DMS53 (cell line): ENCODE results near the gene NCLN.
"Not testable (repeated sequence)": the region's sequence is repeated elsewhere in the genome, so short reads cannot be mapped to it uniquely, and the experiment has no call there.

Experiments used
- DNase-seq: peaks from one replicate; lab custom pipeline; 2025; lab: John Stamatoyannopoulos, UW

NCLN gene

DNA sequence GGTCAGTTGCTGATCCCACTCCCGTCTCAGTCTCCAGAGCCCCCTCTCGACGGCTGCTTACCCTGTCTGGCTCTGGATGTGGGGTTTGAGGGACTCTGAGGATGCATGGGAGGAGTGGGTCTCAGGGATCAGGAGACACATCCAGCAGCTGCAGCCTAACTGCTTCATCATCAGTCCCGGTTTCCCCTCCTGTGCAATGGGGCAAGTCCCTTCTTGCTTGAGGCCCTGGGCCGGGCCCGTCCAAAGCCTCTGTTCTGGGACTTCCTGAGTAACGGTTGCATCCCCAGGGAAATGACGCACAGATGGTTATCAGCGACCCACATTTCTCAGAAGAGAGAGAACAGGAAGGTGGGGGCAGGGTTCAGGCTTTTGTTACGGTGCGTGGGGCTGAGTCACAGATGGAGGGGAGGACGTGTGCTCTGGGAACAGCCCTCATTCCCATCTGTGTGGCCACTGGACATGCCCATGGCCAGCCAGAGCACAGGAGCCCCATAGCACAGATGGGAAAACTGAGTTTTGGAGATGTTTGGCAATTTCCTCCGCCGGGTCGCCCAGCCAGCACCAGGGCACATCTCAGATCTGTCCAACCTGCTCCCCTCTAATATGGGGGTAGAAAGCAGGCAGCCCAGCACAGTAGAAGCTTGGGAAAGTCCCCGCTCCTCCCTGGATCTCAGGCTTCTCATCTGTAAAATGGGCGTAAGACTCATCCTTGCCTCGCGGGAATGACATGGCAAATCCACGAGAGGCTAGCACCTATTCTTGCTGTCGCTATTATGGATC, 30.6 kb upstream of the NCLN start:
- DNase-seq: no peak

DNA sequence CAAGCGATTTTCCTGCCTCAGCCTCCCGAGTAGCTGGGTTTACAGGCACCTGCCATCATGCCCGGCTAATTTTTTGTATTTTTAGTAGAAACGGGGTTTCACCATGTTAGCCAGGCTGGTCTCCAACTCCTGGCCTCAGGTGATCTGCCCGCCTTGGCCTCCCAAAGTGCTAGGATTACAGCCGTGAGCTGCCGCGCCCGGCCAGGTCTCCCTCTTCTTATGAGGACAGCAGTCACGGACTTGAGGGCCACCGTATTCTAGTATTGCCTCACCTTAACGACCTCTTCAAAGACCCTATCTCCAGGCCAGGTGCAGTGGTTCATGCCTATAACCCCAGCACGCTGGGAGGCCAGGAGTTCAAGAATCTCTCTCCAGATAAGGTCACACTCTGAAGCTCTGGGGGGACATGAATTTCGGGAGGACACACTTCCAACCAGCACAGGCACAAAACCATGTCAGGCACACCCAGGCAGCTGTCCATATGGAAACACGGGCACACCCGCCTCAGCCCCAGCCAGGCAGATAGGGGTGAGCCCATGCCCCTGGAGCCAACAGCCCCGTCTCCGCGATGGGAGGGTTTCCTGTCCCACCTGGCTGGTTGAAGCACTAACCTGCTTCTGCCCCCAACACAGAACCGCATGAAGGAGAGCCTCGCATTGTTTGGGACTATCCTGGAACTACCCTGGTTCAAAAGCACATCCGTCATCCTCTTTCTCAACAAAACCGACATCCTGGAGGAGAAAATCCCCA, 28.5 kb upstream of the NCLN start:
- no peak for DNase-seq

DNA sequence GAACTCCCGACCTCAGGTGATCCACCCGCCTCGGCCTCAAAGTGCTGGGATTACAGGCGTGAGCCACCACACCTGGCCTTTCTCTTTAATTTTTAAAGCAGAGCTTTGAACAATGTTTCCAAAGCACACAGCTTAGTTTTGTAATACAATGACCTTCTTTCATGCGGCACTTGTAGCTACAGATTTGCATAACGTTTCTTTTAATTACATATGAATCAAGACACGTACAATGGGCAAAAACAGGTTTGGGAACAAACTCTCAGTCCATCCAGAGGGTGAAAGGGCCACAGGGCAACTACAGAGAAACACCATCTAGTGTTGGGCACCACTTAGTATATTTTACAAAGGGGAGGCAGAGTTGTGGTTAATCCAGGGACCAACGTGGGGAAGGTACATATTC, 26.2 kb upstream of the NCLN start:
- no peak for DNase-seq

DNA sequence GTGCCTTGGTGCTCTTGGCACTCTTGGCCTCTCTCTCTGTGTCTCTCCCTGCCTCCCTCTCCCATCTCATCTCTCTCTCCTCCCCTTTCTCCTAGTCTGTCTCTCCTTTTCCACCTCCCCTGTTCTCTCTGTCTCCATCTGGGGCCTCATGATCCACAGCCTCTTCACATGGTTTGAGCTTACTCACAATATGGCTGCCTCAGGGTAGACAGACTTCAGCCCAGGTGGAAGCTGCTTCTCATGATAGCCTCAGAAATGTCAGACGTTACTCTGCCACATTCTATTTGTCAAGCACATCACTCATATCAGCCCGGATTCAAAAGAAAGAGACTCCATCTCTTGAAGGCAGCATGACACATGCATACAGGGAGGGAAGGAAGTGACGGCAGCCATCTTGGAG, 25.5 kb upstream of the NCLN start:
- no peak for DNase-seq

DNA sequence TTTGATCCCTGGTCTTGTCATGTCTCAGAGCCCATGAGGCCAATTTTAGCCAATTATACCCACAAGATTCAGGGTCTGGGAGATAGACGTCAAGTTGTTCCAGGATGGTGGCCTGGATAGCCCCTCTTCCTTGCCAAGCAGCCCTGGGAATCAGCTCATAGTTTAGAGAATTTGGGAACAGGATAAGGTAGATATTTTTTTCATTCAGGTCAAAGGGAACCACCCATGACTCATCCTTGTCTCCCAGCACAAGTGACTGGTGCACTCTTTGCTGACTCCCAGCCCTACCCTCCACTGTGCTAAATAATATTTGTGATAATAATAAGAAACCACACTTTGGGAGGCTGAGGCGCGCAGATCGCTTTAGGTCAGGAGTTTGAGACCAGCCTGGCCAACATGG, 24.3 kb upstream of the NCLN start:
- no peak for DNase-seq

DNA sequence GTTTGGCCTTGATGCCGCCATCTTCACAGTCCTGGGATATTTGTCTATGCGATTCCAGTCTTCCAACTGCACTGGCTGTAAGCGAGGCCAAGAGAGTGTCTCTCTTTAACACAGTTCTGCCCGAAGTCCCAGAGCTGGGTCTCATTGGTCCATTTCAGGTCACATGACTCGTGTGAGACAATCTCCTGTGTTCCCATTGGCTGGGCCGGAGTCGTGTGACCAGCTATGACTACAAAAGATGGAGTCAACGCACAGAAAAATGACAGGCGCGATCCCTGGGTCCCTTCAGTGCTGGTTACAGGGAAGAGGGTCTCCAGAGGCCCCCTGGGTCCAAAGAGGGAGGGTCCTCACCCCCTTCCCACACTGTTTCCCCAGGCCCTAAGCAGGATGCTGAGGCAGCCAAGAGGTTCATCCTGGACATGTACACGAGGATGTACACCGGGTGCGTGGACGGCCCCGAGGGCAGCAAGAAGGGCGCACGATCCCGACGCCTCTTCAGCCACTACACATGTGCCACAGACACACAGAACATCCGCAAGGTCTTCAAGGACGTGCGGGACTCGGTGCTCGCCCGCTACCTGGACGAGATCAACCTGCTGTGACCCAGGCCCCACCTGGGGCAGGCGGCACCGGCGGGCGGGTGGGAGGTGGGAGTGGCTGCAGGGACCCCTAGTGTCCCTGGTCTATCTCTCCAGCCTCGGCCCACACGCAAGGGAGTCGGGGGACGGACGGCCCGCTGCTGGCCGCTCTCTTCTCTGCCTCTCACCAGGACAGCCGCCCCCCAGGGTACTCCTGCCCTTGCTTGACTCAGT, 23.1 kb upstream of the NCLN start:
- peak; percentile 45 for DNase-seq

DNA sequence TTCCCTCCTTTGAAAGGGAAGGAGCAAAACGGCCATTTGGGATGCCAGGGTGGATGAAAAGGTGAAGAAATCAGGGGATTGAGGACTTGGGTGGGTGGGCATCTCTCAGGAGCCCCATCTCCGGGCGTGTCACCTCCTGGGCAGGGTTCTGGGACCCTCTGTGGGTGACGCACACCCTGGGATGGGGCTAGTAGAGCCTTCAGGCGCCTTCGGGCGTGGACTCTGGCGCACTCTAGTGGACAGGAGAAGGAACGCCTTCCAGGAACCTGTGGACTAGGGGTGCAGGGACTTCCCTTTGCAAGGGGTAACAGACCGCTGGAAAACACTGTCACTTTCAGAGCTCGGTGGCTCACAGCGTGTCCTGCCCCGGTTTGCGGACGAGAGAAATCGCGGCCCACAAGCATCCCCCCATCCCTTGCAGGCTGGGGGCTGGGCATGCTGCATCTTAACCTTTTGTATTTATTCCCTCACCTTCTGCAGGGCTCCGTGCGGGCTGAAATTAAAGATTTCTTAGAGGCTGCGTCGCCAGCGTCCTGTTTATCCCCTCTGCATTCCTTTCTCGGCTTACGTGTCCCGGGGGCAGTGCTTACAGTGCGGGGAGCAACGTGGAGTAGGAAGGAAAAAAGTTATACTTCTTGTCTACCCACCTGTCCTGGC, 22.4 kb upstream of the NCLN start:
- peak; percentile 76 for DNase-seq

DNA sequence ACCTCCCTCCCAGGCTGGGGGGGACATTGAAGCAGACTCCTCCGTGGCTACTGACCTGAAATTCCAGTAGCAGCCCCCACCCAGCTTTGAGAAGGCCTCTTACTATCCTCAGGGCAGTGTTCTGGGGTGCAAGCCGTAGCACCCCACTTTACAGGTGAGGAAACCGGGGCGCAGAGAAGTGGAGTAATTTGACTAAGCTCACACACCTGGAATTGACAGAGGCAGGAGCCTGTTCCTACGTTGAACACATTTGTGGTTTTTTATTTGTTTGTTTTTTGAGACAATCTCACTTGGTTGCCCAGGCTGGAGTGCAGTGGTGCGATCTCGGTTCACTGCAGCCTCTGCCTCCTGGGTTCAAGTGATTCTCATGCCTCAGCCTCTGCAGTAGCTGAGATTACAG, 21.8 kb upstream of the NCLN start:
- DNase-seq: no peak

DNA sequence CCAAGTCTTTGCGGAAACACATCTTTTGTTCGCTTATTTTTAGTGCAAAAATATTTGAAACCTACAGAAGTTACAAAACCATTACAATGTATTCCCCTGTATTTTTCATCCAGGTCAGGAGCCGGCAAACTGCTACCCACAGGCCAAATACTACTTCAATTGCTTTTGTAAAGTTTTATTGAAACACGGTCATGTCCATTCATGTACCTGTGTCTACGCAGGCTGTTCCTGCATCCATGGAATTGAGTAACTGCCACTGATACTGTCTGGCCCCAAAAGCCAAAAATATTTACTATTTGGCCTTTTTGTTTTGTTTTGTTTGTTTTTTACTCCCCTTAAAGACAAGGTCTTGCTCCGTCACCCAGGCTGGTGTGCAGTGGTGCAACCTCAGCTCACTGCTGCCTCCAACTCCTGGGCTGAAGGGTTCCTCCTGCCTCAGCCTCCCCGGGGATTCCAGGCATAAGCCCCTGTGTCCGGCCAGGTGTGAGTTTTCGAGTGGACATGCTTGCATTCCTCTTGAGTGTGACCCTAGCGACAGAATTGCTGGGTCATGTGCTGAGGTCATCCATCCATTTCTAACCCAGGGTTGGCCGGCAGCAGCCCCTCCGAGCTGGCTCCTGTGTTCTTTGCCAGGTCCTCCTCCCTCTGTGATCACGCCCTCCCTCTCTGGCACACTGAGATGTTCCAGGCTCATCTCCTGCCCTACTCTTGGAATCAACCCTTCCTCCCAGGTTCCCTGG, 18.0 kb upstream of the NCLN start:
- DNase-seq: no peak

DNA sequence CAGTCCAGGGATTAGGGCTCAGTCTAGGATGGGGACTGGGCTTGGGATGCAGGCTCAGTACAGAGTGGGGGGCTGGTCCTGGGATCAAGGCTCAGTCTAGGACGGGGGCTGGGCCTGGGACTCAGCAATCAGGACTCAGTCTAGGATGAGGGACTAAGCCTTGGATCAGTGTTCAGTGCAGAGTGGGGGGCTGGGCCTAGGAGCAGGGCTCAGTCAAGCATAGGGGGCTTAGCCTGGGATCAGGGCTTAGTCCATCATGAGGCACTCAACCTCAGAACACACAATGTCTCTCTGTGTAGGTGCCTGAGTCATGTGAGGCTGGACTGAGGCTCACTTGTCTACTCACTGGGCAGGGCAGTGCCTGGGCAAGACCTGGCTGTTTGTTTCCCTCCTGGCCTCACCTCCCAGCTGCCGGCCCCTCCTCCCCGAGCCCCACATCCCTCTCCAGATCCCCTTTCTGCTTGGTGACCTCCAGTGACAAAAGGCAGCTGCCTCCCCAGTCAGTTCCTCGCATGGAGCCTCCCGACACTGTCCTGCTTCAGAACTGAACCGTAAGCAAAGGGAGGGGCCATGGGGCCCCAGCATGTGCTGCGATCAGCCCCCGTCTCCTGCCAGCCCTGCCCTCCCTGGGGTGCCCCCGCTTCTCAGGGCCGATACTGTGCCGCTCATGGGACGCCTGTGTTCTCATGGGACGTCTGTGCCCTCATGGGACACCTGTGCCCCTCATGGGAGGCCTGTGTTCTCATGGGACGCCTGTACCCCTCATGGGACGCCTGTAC, 13.6 kb upstream of the NCLN start:
- no peak for DNase-seq

DNA sequence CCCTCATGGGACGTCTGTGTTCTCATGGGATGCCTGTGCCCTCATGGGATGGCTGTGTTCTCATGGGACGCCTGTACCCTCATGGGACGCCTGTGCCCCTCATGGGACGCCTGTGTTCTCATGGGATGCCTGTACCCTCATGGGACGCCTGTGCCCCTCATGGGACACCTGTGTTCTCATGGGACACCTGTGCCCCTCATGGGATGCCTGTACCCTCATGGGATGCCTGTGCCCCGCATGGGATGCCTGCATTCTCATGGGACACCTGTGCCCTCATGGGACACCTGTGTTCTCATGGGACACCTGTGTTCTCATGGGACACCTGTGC, 13.1 kb upstream of the NCLN start:
- DNase-seq: not testable (repeated sequence)

DNA sequence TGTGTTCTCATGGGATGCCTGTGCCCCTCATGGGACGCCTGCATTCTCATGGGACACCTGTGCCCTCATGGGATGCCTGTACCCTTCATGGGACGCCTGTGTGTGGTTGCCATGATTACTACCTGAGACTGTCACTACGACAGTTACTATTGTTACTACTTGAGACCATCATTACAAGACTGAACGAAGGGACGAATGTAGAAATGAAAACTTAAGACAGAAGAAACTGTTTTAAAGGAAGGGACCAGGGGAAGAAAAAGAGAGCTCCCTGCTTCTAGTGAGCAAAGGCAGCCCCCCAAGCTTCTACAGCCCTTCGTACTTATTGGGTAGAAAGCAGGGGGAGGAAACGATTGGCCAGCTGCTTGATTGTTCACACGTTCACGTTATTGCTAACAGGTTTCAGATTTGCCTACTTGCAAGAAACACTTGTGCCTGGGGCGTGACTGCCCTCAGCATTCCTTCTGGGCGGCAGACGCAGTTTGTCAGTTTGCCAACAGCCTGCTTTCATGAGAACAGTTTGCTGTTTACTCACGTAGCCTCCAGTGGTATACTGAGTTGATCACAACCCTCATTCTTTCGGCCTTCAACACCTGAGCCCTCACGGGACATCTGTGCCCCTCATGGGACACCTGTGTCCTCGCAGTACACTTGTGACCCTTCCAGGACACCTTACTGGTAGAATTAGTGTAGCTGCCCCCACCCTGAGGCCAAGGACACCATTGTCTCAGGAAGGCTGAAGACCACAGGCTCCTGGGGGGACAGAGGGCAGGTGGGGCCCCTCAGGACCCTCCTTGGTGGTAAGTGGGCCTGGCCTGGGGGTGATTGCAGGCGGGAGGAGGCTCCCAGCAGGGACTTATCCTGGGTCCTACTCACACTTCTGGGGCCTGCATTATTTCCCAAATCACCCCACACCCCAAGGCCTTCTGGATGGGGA, 9.7 kb upstream of the NCLN start:
- peak; percentile 32 for DNase-seq

DNA sequence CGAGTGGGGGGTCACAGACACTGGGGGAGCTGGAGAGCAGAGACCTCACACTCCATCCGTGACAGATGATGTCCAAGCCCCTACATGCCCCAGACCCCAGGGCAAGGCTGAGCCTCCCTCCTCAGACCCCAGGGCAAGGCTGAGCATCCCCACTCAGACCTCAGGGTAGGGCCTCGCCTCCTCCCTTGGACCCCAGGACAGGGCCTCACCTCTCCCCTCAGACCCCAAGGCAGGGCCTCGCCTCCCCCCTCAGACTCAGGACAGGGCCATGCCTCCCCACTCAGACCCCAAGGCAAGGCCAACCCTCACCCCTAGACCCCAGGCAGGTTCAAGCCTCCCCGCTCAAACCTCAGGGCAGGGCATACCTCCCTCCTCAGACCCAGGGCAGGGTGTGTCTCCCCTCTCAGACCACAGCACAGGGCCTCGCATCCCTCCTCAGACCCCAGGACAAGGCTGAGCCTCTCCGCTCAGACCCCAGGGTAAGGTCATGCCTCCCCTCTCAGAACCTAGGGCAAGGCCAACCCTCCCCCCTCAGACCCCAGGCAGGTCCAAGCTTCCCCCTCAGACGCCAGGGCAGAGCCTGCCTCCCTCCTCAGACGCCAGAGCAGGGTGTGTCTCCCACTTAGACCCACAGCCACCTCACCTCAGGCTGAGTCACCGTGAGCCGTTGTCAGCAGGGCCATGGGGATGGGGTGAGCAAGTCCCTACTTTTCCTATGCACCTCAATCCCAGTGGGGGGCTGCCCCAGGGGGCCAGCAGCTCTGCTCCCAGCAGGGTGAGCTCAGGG, 8.8 kb upstream of the NCLN start:
- DNase-seq: peak; percentile 35

DNA sequence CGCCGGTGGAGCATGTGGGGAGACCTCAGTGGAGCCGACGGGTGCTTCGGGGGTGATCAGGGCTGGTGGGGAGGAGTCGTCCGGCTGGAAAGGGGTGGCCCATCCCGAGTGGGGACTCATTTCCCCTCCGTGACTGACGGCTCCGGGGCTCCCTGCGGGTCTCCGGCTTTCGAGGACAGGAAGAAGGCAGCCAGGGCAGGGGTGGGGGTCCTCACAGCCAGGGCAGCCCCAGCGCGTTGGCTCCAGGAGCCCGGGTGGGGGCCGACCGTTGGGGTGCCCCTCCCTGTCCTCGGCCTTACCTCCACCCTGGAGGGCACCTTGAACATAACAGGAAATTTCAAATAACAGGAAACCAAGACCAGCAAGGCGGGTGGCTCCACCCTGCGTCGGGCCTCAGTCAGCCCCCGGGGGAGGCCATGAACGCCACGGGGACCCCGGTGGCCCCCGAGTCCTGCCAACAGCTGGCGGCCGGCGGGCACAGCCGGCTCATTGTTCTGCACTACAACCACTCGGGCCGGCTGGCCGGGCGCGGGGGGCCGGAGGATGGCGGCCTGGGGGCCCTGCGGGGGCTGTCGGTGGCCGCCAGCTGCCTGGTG, 7.3 kb upstream of the NCLN start, which contains the start of gene S1PR4:
Gene S1PR4 (plus strand): TSS at position 393 of the 596 bp plus-strand sequence. CDS start 24 bp downstream, at position 417.
- DNase-seq: no peak

DNA sequence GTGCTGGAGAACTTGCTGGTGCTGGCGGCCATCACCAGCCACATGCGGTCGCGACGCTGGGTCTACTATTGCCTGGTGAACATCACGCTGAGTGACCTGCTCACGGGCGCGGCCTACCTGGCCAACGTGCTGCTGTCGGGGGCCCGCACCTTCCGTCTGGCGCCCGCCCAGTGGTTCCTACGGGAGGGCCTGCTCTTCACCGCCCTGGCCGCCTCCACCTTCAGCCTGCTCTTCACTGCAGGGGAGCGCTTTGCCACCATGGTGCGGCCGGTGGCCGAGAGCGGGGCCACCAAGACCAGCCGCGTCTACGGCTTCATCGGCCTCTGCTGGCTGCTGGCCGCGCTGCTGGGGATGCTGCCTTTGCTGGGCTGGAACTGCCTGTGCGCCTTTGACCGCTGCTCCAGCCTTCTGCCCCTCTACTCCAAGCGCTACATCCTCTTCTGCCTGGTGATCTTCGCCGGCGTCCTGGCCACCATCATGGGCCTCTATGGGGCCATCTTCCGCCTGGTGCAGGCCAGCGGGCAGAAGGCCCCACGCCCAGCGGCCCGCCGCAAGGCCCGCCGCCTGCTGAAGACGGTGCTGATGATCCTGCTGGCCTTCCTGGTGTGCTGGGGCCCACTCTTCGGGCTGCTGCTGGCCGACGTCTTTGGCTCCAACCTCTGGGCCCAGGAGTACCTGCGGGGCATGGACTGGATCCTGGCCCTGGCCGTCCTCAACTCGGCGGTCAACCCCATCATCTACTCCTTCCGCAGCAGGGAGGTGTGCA, 6.6 kb upstream of the NCLN start:
- no peak for DNase-seq

DNA sequence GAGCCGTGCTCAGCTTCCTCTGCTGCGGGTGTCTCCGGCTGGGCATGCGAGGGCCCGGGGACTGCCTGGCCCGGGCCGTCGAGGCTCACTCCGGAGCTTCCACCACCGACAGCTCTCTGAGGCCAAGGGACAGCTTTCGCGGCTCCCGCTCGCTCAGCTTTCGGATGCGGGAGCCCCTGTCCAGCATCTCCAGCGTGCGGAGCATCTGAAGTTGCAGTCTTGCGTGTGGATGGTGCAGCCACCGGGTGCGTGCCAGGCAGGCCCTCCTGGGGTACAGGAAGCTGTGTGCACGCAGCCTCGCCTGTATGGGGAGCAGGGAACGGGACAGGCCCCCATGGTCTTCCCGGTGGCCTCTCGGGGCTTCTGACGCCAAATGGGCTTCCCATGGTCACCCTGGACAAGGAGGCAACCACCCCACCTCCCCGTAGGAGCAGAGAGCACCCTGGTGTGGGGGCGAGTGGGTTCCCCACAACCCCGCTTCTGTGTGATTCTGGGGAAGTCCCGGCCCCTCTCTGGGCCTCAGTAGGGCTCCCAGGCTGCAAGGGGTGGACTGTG, 5.9 kb upstream of the NCLN start:
- DNase-seq: no peak
